ENCODE results near the gene BBOF1. TPM values are rescaled to one million over a fixed set of nuclear protein-coding genes. Genes with fewer than 3 reads are reported as not detected.

Gene BBOF1
- total RNA-seq, 1 donor from 2014 or later: 0.91 TPM

GRCh38 chr14:74042296-74042695 is 23.1 kb downstream of the BBOF1 start:
- no peak for DNase-seq
- no peak overlapping the region for H3K27ac Mint-ChIP-seq (ENCODE audit: unreplicated experiment)
- no peaks in the 10 kb centered on the region for H3K4me1 Mint-ChIP-seq (ENCODE audit: low read depth, unreplicated experiment)
- no peaks in the 10 kb centered on the region for H3K9me3 Mint-ChIP-seq (ENCODE audit: unreplicated experiment)
- H3K4me3 Mint-ChIP-seq (ENCODE audit: unreplicated experiment): no peak overlapping the region
- no peaks in the 10 kb centered on the region for H3K27me3 Mint-ChIP-seq (ENCODE audit: unreplicated experiment)
- TF ChIP-seq CTCF (IDR thresholded peaks at IDR 0.05; ENCODE audit: partially characterized antibody, unreplicated experiment): no peak
- H3K36me3 Mint-ChIP-seq (ENCODE audit: unreplicated experiment): no peaks in the 10 kb centered on the region

GRCh38 chr14:74045522-74045921 is 26.4 kb downstream of the BBOF1 start:
- DNase-seq: no peak
- TF ChIP-seq CTCF (IDR thresholded peaks at IDR 0.05; ENCODE audit: partially characterized antibody, unreplicated experiment): no peak
- Mint-ChIP-seq H3K4me1 (ENCODE audit: low read depth, unreplicated experiment) (no peaks in the 10 kb centered on the region), H3K9me3 (ENCODE audit: unreplicated experiment) (no peaks in the 10 kb centered on the region), H3K27ac (ENCODE audit: unreplicated experiment) (no peak overlapping the region), H3K36me3 (ENCODE audit: unreplicated experiment) (no peaks in the 10 kb centered on the region), H3K27me3 (ENCODE audit: unreplicated experiment) (peaks cover 2% of the 10 kb centered on the region), H3K4me3 (ENCODE audit: unreplicated experiment) (no peak overlapping the region)

- H3K9me3 Mint-ChIP-seq (ENCODE audit: unreplicated experiment): no peaks in the 10 kb centered on the region
- H3K36me3 Mint-ChIP-seq (ENCODE audit: unreplicated experiment): no peaks in the 10 kb centered on the region
- TF ChIP-seq CTCF (IDR thresholded peaks at IDR 0.05; ENCODE audit: partially characterized antibody, unreplicated experiment): no peak
- no peak overlapping the region for H3K27ac Mint-ChIP-seq (ENCODE audit: unreplicated experiment)
- no peak for DNase-seq
- peaks cover 2% of the 10 kb centered on the region for H3K27me3 Mint-ChIP-seq (ENCODE audit: unreplicated experiment)
- no peaks in the 10 kb centered on the region for H3K4me1 Mint-ChIP-seq (ENCODE audit: low read depth, unreplicated experiment)
- H3K4me3 Mint-ChIP-seq (ENCODE audit: unreplicated experiment): no peak overlapping the region
Observed at GRCh38 chr14:74048281-74048680, 29.1 kb downstream of the BBOF1 start.

- DNase-seq: no peak
- no peak overlapping the region for H3K4me3 Mint-ChIP-seq (ENCODE audit: unreplicated experiment)
- TF ChIP-seq CTCF (IDR thresholded peaks at IDR 0.05; ENCODE audit: partially characterized antibody, unreplicated experiment): no peak
- H3K27me3 Mint-ChIP-seq (ENCODE audit: unreplicated experiment): peaks cover 2% of the 10 kb centered on the region
- no peaks in the 10 kb centered on the region for H3K36me3 Mint-ChIP-seq (ENCODE audit: unreplicated experiment)
- no peaks in the 10 kb centered on the region for H3K9me3 Mint-ChIP-seq (ENCODE audit: unreplicated experiment)
- H3K27ac Mint-ChIP-seq (ENCODE audit: unreplicated experiment): no peak overlapping the region
- no peaks in the 10 kb centered on the region for H3K4me1 Mint-ChIP-seq (ENCODE audit: low read depth, unreplicated experiment)
Observed at GRCh38 chr14:74049876-74050495, 30.8 kb downstream of the BBOF1 start.

- Mint-ChIP-seq H3K36me3 (ENCODE audit: unreplicated experiment) (no peaks in the 10 kb centered on the region), H3K27me3 (ENCODE audit: unreplicated experiment) (no peaks in the 10 kb centered on the region), H3K9me3 (ENCODE audit: unreplicated experiment) (no peaks in the 10 kb centered on the region), H3K27ac (ENCODE audit: unreplicated experiment) (no peak overlapping the region), H3K4me1 (ENCODE audit: low read depth, unreplicated experiment) (no peaks in the 10 kb centered on the region), H3K4me3 (ENCODE audit: unreplicated experiment) (no peak overlapping the region)
- no peak for TF ChIP-seq CTCF (IDR thresholded peaks at IDR 0.05; ENCODE audit: partially characterized antibody, unreplicated experiment)
- DNase-seq: no peak
Observed at GRCh38 chr14:74062809-74063150, 43.6 kb downstream of the BBOF1 start.
